Cardiac muscle cell (in vitro differentiated cells and primary cell): Measurements from ENCODE around the gene KRT77. TPM values are rescaled to one million over a fixed set of nuclear protein-coding genes. Genes with fewer than 3 reads are reported as not detected.

Source experiments
- DNase-seq, 2 donors: peaks; one replicate each; pipeline versions ENCODE4 v3.0.0 to v3.0.0-alpha.2; 2010 to 2017; ENCODE audit warnings: low read depth in 1 of 2, low spot score in 1 of 2
- H3K27ac ChIP-seq: fragments of 200-600 bp; sonication (generic); 2 replicates; pipeline ENCODE4 v1.5.1; 2016
- H3K27me3 ChIP-seq: fragments of 200-600 bp; sonication (generic); 2 replicates; pipeline ENCODE4 v1.6.0; 2016; ENCODE audit warnings: control low read depth
- H3K36me3 ChIP-seq: fragments of 200-600 bp; sonication (generic); 2 replicates; pipeline ENCODE4 v1.5.1; 2016; ENCODE audit warnings: control low read depth
- H3K4me1 ChIP-seq: fragments of 200-600 bp; sonication (generic); 2 replicates; pipeline ENCODE4 v1.8.1; 2017; ENCODE audit warnings: low read depth, mild to moderate bottlenecking, mixed run types
- H3K4me3 ChIP-seq: fragments of 200-600 bp; sonication (generic); 2 replicates; pipeline ENCODE4 v1.5.1; 2016; ENCODE audit warnings: mild to moderate bottlenecking
- H3K9me3 ChIP-seq: fragments of 200-600 bp; sonication (generic); 2 replicates; pipeline ENCODE4 v1.5.1; 2017; ENCODE audit warnings: low read depth, mild to moderate bottlenecking, control low read depth
- polyA plus RNA-seq: library from polyadenylated mRNA; unstranded; fragments of >200 nt; fragmentation: Nextera tagmentation; extraction: Ambion mirVana; gene quantifications from 2 replicates; pipeline ENCODE4 v1.2.1, GENCODE V29; 2016
- total RNA-seq: library from RNA; depleted of rRNA; stranded (reverse); fragments of >200 nt; gene quantifications from 2 replicates; pipeline ENCODE4 v1.2.3, GENCODE V29; 2016
- TF ChIP-seq, protein P1 (sequence below): IDR thresholded peaks from 2 replicates; pipeline ENCODE4 v1.5.1; 2012; ENCODE audit warnings: low read depth, mild to moderate bottlenecking, low read length

Gene KRT77
- total and polyA plus RNA-seq, 2 experiments from 2014 or later = not detected

DNA sequence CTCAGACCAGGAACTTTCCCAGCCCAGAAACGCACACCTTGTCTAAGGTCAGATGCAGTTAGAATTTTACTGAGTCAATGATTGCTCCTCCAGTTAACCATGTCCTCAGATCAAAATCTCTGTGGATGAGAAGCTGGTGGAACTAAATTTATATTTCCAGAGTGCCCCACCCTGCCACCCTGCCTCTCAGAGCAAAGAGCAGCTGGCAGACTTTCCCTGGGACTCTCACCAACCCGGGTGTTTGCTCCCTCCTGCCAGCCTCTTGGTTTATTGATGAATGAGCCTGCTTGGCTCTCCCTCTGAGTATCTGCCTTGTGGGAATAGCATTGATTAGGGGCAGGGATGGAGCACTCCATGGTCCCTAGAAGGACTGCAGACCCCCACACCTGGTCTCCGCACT, 17.3 kb downstream of the KRT77 start:
- H3K27me3 ChIP-seq = peaks cover 69% of the 10 kb centered on the region
- H3K9me3 ChIP-seq = no peaks in the 10 kb centered on the region
- H3K4me1 ChIP-seq = no peaks in the 10 kb centered on the region
- DNase-seq = no peak
- H3K27ac ChIP-seq = no peak overlapping the region
- no peaks in the 10 kb centered on the region for H3K36me3 ChIP-seq
- TF ChIP-seq, protein P1, sequence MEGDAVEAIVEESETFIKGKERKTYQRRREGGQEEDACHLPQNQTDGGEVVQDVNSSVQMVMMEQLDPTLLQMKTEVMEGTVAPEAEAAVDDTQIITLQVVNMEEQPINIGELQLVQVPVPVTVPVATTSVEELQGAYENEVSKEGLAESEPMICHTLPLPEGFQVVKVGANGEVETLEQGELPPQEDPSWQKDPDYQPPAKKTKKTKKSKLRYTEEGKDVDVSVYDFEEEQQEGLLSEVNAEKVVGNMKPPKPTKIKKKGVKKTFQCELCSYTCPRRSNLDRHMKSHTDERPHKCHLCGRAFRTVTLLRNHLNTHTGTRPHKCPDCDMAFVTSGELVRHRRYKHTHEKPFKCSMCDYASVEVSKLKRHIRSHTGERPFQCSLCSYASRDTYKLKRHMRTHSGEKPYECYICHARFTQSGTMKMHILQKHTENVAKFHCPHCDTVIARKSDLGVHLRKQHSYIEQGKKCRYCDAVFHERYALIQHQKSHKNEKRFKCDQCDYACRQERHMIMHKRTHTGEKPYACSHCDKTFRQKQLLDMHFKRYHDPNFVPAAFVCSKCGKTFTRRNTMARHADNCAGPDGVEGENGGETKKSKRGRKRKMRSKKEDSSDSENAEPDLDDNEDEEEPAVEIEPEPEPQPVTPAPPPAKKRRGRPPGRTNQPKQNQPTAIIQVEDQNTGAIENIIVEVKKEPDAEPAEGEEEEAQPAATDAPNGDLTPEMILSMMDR = no peak
- H3K4me3 ChIP-seq = no peak overlapping the region

DNA sequence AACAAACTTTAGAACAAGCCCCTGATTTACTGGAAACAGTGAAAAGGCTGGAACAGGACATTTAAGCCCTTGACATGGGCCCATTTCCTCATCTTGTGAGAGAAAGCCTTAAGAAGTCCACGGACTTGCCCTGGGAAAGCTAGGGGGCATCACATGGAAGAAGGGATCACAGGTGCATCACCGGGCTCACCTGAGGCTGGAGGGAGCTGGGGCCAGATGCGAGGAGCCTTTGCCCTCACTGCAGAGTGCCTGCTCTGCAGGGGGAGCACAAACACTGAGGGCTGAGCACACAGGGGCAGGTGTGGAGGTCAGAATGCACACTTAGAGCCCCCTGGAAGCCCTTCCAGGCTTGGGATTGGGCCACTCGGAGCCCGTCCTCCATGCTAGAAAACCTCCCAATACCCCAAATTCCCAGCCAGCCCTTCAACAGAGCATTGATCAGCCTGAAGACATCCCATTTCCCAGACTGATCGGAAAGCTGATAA, 17.9 kb downstream of the KRT77 start:
- TF ChIP-seq, protein P1 = no peak
- H3K27me3 ChIP-seq = peaks cover 69% of the 10 kb centered on the region
- H3K4me1 ChIP-seq = no peaks in the 10 kb centered on the region

DNA sequence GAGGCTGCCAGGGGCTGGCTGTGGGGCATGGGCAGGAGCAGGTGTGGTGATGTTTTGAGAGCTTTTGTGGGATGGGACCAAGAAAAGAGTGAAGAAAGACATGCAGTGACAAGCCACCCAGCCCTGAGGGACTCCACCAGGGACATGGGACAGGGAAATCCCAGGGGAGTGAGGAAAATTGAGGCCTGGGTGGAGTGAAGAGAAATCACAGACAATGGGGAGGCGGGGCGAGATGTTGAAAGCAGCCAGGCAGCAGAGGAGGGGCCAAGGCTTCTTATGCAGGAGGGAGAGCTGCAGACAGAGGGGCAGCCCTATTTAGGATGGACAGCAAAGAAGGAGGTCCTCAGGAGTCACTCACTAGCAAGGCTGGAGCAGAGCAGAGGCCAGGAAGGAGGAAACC, 18.9 kb downstream of the KRT77 start:
- DNase-seq = no peak
- no peaks in the 10 kb centered on the region for H3K9me3 ChIP-seq
- no peak overlapping the region for H3K4me3 ChIP-seq
- peaks cover 69% of the 10 kb centered on the region for H3K27me3 ChIP-seq
- no peaks in the 10 kb centered on the region for H3K36me3 ChIP-seq
- no peak overlapping the region for H3K27ac ChIP-seq
- TF ChIP-seq, protein P1 = no peak
- no peaks in the 10 kb centered on the region for H3K4me1 ChIP-seq

More for the DNA sequence above, 17.9 kb downstream of the KRT77 start:
- no peaks in the 10 kb centered on the region for H3K36me3 ChIP-seq
- H3K4me3 ChIP-seq = no peak overlapping the region
- H3K9me3 ChIP-seq = no peaks in the 10 kb centered on the region
- no peak overlapping the region for H3K27ac ChIP-seq
- DNase-seq = no peak

DNA sequence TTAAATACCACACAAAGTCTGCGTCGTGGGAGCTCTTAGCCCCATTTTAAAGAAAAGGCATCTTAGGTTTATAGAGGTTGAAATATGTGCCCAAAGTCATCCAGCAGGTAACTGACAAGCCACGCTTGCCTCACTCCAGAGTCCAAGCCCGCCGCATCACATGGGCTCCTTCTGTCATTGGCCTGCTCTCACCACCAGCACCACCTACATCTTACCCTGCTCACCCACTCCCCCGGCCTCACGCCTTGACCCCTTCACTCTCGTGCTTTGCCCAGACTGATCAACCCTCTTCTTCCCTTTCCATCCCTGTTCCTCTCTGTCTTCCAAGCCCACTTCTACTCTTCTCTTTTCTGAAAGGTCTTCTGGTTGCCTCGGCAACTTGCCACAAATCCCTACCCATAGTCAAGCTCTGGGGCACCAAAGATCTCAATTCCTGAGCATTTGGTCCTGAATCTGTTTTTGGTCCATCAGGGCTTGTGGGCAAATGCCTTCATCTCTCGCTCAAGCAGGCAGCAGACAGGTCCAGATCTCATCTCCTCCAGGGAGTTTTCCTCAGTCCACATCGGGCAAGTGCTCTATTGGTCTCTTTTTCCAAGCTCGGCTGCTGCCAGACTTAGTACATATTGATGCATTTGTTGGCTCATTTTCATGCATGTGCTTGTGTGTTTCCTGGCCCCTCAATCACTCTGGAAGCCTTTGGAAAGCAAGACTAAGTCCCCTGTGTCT, 19.6 kb downstream of the KRT77 start:
- Histone ChIP-seq H3K27me3 (peaks cover 69% of the 10 kb centered on the region), H3K4me3 (no peak overlapping the region), H3K27ac (no peak overlapping the region), H3K9me3 (no peaks in the 10 kb centered on the region), H3K4me1 (no peaks in the 10 kb centered on the region), H3K36me3 (no peaks in the 10 kb centered on the region)
- TF ChIP-seq, protein P1 = no peak
- DNase-seq = no peak

DNA sequence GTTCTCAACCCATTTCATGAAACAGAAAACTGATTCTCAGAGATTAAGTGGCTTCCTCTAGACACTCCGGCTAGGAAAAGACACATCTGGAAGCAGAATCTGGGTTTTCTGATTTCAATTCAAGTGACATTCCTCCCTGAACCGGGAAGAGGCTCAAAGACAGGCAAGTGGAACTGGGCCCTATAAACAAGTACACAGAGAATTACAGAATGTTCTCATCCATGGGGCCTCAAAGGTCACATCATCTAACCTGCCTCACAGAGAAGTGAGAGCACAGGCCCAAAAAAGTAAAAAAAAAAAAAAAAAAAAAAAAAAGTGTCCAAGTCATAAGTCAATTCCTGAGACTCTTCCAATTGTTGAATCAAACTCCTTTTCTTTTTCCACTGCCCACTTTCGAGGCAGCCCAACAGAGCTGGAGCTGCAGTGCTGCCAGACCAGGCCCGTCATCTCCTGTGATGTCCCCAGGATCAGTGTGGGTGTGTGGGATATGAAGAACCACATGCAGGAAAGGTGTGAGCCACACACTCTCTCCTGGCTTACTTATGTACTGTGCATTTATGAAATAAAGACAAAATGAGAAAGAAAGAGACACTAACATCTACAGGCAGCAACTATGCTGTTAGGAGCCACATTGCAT, 20.3 kb downstream of the KRT77 start:
- Histone ChIP-seq H3K4me3 (no peak overlapping the region), H3K4me1 (no peaks in the 10 kb centered on the region), H3K36me3 (no peaks in the 10 kb centered on the region), H3K9me3 (no peaks in the 10 kb centered on the region), H3K27ac (no peak overlapping the region), H3K27me3 (peaks cover 69% of the 10 kb centered on the region)
- TF ChIP-seq, protein P1 = no peak
- no peak for DNase-seq
